GM19463 (cell line): Measurements from ENCODE around the gene DPPA3.
"Not testable (repeated sequence)": the region's sequence is repeated elsewhere in the genome, so short reads cannot be mapped to it uniquely, and the experiment has no call there.

Source experiments
- ATAC-seq: cut with Tn5 transposase; IDR thresholded peaks from one replicate; pipeline ENCODE4 v1.9.1; 2021; ENCODE audit warnings: mild to moderate bottlenecking, moderate library complexity; ENCODE audit not compliant: unreplicated experiment

Gene DPPA3

DNA sequence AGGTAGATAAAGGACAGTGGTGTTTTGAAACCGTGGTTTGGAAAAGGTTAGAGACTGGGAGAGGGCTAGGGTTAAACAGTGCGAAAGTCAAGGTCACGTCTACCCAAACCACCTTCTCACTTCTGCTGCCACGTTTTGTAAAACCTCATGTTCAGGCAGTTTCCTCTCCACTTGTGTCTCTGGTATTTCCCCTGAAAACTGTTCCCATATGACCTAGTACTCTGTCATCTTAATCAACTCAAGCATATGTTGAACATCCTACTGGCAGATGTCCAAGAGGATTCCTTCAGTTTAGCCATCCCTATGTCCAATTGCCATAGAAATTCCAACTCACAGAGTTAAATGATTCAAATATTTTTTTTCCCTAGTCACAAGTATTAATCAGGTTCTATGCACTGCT is 18.5 kb downstream of the DPPA3 start:
- ATAC-seq = no peak

DNA sequence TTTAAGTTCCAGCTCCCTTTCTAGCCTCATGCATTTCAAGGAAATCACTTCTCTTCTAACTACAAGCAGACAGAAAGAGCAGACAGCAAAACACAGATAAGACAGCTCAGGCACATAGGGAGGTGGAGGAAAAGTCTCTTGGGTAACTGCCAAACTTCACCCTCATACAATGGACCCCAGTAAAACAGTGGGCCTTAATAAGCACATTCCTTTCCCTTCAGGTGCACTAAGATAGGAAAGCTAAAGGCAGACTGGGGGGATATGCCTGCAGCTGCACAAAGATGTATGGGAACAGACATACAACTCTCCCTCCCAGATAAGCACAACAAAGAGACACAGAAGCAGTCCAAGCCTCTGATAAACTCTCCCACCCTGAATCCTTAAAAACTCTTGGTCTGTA is 19.8 kb downstream of the DPPA3 start:
- not testable (repeated sequence) for ATAC-seq

DNA sequence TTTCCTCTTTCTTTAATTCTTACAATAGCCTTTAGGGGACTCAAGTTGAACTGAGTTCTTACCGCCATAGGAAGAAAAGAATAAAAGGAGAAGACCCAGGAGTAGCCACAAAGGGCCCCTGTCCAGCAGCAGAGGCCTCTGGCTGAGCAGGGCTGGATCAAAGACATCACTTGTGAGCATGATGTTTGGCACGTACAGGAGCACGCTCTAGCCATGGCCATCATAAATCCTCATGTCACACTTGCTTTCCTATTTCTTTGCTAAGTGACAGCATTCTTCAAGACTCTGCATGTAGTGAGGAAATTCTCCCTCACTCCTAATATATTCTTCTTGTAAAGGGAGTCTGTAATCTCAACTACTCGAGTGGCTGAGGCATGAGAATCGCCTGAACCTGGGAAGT is 20.3 kb downstream of the DPPA3 start:
- no peak for ATAC-seq

DNA sequence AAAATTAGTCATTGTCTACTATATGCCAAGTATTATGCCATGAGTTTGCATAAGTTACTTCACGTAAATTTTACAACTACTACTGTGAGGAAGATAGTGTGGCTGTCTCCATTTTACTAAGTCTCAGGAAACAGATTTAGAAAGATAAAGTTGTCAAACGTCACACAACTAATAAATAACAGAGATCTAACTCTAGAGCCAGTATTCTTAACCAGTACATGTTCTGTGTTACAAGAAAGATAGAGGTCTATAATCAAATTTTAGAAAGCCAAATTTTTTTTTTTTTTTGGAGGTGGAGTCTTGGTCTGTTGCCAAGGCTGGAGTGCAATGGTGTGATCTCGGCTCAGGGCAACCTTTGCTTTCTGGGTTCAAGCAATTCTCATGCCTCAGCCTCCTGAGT is 21.8 kb downstream of the DPPA3 start:
- no peak for ATAC-seq

DNA sequence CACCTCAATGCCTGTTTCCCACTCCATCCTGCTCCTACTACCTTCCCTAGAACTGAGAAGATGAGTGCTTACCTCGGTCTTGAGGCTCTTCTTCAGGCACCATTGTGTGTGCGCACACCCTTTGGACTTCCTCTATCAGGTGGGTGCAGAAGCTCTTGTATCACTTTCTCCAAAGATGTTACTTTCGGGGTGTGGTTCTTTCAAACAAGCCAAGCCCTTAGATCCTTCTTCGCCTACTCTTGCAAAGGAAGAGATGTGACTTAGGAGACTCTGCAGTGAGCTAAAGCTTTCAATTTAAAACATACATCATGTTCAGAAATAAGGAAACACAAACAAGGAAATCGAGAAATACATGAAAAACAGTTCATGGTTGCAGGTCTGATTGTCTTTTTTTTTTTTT is 36.0 kb downstream of the DPPA3 start, which contains the start of gene CLEC4C:
CLEC4C (minus strand) TSS at position 130 of the 400 bp plus-strand sequence; CDS start at position 103, 27 bp downstream.
- no peak for ATAC-seq

DNA sequence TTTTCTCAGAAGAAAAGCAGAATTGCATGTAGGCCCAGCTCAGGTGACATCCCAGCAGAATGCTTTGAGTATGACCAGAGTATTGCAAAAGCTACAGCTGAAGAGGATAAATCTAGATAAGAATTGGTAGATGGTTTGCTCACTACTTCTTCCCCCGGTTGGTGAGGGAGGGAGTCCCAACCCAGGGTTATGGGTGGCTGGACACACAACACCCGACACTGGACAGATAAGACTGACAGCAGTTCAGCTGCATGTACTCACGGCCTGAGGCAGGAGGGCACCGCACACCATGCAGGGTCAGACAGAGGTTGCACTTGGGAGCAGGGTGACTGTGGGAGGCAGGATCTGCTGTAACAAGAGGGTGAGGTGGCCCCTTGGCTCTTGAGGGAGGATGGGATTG is 37.6 kb downstream of the DPPA3 start:
- no peak for ATAC-seq

DNA sequence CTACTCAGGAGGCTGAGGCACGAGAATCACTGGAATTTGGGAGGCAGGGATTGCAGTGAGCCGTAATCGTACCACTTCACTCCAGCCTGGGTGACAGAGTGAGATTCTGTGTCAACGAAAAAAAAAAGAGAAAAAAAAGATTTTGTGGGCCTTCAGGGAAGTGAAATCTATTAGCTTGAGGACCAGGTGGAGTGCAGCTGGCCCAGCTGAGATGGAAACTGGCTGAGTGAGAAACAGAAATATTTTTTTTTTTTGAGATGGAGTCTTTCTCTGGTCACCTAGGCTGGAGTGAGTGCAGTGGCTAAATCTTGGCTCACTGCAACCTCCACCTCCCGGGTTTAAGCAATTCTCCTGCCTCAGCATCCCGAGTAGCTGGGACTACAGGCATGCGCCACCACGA is 38.2 kb downstream of the DPPA3 start:
- ATAC-seq = no peak

DNA sequence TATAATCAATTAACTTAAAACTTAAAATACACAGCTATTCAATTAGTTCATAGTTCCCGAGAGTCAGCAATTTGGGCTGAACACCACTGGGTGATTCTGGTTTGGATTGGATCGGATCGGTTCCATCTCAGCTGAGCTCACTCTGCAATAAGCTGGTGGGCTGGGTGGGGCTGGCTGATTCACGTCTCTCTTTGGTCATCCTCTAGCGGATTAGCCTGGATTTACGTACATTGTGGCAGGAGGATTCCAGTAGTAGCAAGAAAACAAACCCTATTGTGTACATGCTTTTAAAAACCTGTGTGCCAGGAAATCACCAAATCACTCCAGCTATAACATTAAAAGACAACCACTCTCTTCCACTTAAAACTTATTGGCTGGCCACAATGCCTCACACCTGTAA is 39.1 kb downstream of the DPPA3 start:
- no peak for ATAC-seq

DNA sequence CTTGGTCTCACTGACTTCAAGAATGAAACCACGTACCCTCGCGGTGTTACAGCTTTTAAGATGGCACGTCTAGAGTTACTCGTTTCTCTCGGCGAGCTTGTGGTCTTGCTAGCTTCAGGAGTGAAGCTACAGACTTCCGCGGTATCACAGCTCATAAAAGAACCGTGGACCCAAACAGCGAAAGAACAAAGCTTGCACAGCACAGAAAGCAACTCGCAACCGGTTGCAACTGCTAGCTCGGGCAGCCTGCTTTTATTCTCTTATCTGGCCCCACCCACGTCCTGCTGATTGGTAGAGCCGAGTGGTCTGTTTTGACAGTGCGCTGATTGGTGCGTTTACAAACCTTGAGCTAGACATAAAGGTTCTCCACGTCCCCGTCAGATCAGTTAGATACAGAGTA is 40.2 kb downstream of the DPPA3 start:
- no peak for ATAC-seq

DNA sequence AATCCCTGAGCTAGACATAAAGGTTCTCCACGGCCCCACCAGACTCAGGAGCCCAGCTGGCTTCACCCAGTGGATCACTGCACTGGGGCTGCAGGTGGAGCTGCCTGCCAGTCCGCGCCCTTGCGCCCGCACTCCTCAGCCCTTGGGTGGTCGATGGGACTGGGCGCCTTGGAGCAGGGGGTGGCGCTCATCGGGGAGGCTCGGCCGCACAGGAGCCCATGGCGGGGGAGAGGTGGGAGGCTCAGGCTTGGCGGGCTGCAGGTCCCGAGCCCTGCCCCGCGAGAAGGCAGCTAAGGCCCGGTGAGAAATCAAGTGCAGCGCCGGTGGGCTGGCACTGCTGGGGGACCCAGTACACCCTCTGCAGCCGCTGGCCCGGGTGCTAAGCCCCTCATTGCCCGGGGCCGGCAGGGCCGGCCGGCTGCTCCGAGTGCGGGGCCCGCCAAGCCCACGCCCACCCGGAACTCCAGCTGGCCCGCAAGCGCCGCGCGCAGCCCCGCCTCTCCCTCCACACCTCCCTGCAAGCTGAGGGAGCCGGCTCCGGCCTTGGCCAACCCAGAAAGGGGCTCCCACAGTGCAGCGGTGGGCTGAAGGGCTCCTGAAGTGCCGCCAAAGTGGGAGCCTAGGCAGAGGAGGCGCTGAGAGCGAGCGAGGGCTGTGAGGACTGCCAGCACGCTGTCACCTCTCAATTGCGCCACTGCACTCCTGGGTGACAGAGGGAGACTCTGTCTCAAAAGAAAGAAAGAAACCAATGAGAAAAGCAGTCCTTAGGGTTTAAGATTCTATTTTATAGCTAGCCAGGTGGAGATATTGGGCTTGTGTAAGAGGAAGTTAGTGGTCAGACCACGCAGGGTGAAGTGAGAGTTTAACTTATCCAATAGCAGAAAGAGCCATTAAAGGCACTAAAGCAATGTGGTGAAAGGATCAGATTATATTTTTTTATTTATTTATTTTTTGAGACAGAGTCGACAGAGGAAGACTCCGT is 41.0 kb downstream of the DPPA3 start:
- not testable (repeated sequence) for ATAC-seq

DNA sequence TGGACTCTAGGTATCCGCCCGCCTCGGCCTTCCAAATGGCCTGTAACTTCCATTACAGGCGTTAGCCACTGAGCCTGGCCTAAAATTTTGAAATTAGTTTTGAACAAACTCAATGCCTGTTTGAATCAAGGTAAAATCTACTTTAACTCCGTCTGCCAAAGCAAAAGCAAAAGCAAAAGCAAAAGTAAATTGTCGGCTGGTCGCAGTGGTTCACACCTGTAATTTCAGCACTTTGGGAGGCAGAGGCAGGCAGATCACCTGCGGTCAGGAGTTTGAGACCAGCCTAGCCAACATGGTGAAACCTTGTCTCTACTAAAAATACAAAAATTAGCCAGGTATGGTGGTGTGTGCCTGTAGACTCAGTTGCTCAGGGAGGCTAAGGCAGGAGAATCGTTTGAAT is 44.4 kb downstream of the DPPA3 start:
- ATAC-seq = not testable (repeated sequence)

DNA sequence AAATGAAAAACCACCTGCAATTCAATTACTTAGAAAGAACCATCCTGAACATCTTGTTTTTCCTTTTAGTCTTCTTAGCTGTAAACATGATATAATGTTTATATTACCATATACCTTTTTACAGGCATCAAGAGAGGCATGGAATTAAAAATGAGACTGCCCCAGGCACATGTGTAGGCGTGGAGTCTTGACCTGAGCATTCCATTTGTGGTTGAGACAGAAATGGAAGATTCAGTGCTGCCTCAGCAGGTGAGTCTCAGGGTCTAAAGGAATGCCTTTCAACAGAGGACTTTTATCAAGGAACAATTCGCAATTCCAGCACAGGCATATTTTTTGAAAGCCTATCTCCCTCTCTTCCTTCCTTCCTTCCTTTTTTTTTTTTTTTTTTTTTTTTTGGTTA is 45.8 kb downstream of the DPPA3 start:
- no peak for ATAC-seq

DNA sequence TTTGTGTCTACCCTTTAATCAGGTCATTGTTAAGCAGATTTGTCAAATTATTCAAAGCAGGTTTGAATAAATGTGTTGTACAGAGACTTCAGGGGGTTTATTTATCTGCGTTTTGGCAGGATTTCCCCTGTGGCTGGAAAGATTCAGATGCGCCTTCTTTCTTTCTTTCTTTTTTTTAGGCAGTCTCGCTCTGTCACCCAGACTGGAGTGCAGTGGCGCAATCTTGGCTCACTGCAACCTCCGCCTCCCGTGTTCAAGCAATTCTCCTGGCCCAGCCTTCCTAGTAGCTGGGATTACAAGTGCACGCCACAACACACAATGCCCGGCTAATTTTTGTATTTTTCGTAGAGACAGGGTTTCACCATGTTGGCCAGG is 47.5 kb downstream of the DPPA3 start:
- no peak for ATAC-seq
